ENCODE data around the gene CASKIN2.
"Not testable (repeated sequence)": the region's sequence is repeated elsewhere in the genome, so short reads cannot be mapped to it uniquely, and the experiment has no call there.

CASKIN2 gene

GRCh38 chr17:75488693-75489510 is 26.4 kb downstream of the CASKIN2 start:
- DNase-seq (ENCODE audit: low read depth): no peak

DNA sequence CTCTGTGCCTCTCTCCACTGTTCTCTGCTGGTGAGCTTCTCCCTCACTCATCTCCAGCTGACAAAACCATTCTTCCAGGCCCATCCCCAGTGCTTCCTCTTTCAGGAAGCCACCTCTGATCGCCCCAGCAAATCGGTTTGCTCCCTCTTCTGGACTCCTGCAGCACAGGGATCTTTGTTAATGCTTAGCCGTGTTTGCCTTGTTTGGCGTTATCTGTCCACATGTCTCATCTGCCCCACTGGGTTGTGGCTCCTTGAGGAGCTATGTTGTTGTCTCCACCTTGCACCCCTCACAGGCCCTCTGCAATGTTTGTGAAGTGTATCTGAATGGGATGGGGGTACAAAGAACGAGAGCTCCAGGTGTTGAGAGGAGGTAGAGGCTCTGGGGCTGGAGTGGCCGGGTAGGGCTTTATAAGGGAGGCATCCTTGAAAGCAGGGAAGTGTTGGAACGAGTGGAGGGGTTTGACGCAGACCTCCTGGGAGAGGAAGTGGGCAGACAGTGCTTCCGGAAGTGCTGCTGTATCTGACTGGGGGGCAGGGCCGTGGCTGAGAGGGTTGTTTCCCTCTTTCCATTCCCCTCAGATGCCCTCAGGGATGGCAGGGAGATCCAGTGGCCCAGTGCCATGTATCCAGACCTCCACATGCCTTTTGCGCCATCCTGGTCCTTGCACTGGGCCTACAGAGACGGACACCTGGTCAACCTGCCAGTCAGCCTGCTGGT is 27.8 kb downstream of the CASKIN2 start:
- DNase-seq (ENCODE audit: low read depth): no peak

GRCh38 chr17:75486951-75487350 is 28.4 kb downstream of the CASKIN2 start:
- DNase-seq (ENCODE audit: low read depth): no peak

DNA sequence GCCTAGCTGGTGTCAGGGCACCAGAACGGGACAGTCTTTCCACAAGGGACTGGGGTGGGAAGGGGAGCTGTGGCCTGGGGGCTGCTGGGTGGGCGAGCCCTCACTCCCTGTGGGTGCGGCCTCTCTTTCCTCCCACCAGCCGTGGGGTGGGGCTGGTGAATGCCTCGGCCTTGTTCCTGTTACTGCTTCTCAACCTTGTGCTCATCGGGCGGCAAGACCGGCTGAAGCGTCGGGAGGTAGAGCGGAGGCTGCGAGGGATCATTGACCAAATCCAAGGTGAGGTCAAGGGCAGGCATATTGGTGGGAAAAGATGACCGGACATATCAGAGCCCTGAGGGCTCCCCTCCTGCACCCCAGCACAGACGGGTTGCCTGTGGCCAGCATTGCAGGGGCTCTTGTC is 29.2 kb downstream of the CASKIN2 start:
- no peak for DNase-seq (ENCODE audit: low read depth)

- DNase-seq (ENCODE audit: low read depth): no peak
Measured at GRCh38 chr17:75485688-75486087, 29.6 kb downstream of the CASKIN2 start.

GRCh38 chr17:75482098-75482942 is 33.0 kb downstream of the CASKIN2 start:
- DNase-seq (ENCODE audit: low read depth): no peak

DNA sequence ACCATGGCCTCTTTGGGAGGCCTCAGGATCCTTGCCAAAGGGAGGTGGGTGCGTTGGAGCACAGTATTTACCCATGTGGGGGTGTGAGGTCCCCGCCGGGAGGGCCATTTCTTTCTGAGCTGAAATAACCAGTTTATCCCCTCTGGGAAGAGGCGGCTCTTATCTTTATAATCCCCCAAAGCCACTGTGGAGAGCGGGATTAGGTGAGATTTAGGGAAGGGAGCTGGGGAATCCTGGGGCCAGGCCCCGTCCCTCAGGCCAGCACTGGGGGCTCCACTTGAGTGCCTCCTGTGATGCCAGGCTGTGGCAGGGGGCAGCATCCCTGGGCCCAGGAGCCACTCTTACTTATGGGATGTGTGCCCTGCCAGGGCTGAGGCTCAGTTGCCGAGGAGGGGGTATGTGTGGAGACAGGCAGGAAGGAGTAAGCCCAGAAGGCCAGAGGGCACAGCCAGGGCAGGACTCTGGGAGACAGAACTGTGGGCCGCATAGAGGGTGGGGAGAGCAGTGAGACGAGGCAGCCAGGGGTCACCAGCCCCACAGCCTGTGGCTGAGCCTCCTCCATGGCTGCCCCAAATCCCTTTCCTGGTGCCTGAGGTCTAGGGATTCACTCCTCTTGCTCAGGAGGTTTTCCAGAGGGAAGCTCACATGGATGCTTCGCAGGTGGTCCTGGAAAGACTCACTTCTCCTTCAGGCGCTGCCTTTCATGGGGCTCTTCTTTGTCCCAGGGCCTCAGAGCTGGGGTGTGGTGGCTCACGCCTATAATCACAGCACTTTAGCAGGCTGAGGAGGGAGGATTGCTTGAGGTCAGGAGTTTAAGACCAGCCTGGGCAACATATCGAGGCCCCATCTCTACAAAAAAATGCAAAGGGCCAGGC is 33.9 kb downstream of the CASKIN2 start:
- DNase-seq (ENCODE audit: low read depth): no peak

- no peak for DNase-seq (ENCODE audit: low read depth)
Measured at GRCh38 chr17:75480281-75480680, 35.1 kb downstream of the CASKIN2 start.

- no peak for DNase-seq (ENCODE audit: low read depth)
Measured at GRCh38 chr17:75478508-75478907, 36.8 kb downstream of the CASKIN2 start.

GRCh38 chr17:75477490-75477862 is 37.9 kb downstream of the CASKIN2 start:
- not testable (repeated sequence) for DNase-seq (ENCODE audit: low read depth)

GRCh38 chr17:75476752-75477489 is 38.4 kb downstream of the CASKIN2 start:
- DNase-seq (ENCODE audit: low read depth): no peak

DNA sequence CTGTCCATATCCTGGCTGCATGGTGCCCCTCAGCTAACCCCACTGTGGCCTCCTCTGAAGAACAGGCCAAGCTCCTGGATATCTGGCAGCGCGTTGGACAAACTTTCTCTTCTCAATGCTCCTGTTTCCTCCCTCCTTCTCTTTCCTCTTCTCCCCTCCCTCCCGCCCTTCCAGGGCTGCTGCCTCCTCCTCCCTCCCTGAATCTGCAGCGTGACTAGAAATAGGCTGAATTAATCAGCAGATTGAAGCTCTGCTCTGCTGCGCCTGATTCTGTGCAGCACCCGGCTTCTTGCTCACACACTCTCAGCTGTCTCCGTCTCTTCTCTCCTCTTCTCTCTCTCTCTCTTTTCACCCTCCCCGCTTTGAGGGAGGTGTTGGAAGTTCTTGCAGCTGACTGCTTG is 39.1 kb downstream of the CASKIN2 start:
- DNase-seq (ENCODE audit: low read depth): no peak

DNA sequence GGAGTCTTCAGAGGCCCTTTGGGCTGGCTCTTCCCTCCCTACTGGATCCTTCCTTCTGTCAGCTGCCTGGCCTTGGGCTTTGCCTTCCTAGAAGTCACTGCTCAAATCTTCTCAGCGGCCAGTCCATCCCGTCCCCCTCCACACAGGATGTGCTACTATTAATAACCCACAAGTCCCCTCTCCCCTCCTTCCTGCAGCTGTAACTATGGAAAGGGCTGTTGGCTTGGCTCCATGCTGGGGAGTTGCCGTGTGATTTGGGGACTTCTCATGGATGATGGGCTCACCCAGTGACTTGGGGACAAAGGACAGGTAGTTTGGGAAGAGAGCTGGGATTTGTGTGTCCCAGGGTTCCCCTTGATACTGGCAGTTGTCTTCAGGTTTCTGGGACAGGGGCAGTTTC is 39.5 kb downstream of the CASKIN2 start:
- no peak for DNase-seq (ENCODE audit: low read depth)

DNA sequence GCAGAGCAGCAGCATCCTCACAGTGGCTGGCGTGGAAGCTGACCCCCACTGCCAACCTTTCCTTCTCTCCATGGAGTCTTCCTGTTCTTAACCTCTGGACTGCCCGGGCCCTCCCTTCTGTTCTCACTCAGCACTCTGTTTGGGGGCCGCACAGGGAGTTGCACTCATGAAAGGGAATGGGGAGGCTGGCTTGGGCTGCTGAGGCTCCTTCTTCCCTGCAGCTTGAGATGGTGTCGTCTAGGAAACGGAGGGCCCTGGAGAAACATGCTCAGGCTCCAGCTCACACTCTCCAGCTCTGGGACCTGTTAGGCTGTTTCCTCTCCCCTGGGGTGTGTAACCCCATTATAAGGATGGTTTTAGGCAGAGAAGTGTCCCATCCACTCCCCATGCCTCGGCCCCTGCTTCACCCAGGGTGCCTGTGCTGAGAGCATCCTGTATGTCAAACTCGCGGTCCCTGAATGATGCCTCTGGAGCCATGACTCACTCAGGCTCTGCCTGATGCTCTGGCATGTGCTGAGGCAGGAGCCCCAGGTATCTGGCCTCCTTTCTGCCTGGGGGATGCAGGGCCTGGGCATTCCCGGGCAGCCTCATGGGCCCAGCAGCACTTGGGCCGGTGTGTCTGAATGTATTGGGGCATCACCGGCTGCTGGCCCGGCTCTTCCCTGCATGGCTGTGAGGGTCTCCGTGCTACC is 40.0 kb downstream of the CASKIN2 start:
- no peak for DNase-seq (ENCODE audit: low read depth)

DNA sequence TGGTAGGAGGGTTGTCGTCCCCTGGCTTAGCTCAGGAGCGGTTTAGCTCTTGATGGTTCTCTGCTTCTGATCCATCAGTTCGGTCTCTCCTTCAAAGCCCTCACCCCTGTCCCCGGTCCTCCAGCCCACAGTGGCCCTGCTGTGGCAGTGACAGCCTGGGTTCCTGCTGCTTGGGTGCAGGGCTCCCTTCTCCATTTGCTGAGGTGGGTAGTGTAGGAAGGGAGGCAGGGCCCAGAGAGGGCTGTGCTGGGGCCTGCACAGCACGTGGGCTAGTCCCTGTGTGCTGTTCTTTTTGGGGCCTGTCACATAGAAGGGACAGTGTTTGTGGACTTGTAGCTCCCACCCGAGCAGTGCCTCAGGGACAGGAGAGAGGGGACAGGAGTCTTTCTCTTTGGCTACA is 40.6 kb downstream of the CASKIN2 start:
- DNase-seq (ENCODE audit: low read depth): no peak

DNA sequence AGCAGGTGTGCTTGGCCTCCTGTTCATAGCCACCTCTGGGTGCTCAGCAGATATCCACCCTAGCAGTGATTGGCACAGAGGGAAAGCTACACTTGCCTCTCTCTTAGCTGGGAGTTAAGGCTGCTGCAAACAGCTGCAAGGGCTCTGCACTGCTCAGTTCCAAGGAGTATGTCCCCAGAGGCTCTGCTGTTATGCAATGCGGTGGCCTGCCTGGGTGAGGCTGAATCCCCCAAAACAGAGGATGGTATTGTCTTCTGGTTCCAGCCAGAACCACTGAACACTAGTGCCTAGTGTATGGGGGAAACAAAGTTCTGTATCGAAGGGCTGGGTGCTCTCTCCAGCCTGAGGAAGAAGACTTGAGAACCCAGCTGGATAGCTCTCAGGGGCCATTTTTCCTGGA is 42.1 kb downstream of the CASKIN2 start:
- no peak for DNase-seq (ENCODE audit: low read depth)

DNA sequence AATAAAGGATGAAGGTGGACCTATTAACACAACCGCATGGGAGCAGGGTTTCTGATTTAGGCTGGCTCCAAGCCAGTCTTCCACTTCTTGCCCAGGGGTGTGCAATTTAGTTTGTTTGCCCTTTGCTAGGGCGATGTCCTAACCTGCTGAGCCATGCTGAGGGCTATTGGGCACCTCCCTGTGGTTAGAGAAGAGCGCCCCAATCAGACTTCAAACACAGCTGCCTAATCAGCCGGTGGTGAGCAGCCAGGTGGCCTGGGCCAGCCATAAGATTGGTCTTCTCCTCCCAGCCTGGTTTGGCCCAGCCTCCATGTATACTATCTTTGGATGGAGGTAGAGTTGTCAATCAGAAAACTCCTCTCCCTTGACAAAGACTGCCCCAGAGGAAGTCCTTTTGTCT is 43.2 kb downstream of the CASKIN2 start:
- DNase-seq (ENCODE audit: low read depth): no peak

GRCh38 chr17:75471207-75471606 is 44.1 kb downstream of the CASKIN2 start:
- no peak for DNase-seq (ENCODE audit: low read depth)

DNA sequence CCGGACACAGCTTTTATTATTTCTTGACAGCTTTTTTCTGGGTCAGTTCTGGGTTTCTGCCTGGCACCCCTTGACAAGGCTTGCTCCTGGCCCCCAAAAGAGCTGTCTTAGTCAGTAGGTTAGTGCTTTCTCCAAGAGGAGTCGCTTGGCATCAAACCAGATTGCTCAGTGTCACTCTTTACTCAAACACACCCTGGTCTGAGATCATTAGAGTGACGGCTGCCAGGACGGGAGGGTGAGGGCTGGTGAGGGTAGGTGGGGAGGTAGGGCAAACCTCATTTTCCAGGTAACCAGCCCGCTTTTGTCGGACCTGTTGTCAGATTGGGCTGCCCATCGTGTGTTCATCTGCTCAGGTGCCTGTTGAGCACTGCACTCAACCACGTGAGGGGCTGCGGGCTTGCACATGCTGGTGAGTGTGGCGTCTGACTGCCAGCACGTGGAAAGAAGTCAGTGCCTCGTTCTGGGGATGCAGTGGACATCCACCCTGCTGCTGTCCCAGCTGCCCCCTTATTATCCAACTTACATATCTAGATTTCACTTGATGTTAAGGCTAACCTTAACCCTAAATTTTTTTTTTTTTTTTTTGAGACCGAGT is 46.5 kb downstream of the CASKIN2 start:
- DNase-seq (ENCODE audit: low read depth): no peak

GRCh38 chr17:75468291-75468754 is 47.0 kb downstream of the CASKIN2 start:
- DNase-seq (ENCODE audit: low read depth): no peak

Data from GM04503 (cell line).